Activated T-helper 1 cell treated with anti-CD3 and anti-CD28 coated beads, Interleukin-2, amount 50 U/mL, for 16 hours (primary cell): ENCODE measurements around the gene UBR2.
"Not testable (repeated sequence)": the region's sequence is repeated elsewhere in the genome, so short reads cannot be mapped to it uniquely, and the experiment has no call there.

ENCODE experiments used
- DNase-seq, 2 donors: peaks; one replicate each; pipeline ENCODE4 v3.0.0-alpha.2; 2020; ENCODE audit warnings: low read depth in 1 of 2, low spot score in 1 of 2

UBR2 gene

GRCh38 chr6:42692137-42692911 is 128.5 kb downstream of the UBR2 start:
- no peak for DNase-seq

GRCh38 chr6:42693725-42694323 is 130.0 kb downstream of the UBR2 start:
- no peak for DNase-seq

GRCh38 chr6:42694586-42694985 is 130.8 kb downstream of the UBR2 start:
- DNase-seq = no peak

- no peak for DNase-seq
These were observed 132.9 kb downstream of the UBR2 start for GRCh38 chr6:42696526-42697267.

GRCh38 chr6:42697268-42697655 is 133.4 kb downstream of the UBR2 start:
- DNase-seq = no peak

- DNase-seq = no peak
These were observed 134.4 kb downstream of the UBR2 start for GRCh38 chr6:42698217-42698616.

GRCh38 chr6:42702200-42702599 is 138.4 kb downstream of the UBR2 start:
- no peak for DNase-seq

GRCh38 chr6:42702786-42703185 is 139.0 kb downstream of the UBR2 start:
- DNase-seq = not testable (repeated sequence)

- DNase-seq = no peak
These were observed 140.6 kb downstream of the UBR2 start for GRCh38 chr6:42704251-42704936.

- DNase-seq = no peak
These were observed 141.1 kb downstream of the UBR2 start for GRCh38 chr6:42704937-42705374.

- DNase-seq = no peak
These were observed 143.8 kb downstream of the UBR2 start for GRCh38 chr6:42707595-42707994.

- no peak for DNase-seq
These were observed 144.3 kb downstream of the UBR2 start for GRCh38 chr6:42708096-42708495.

GRCh38 chr6:42709871-42710270 is 146.0 kb downstream of the UBR2 start:
- DNase-seq = no peak

- DNase-seq = no peak
These were observed 146.5 kb downstream of the UBR2 start for GRCh38 chr6:42710316-42710715.

- no peak for DNase-seq
These were observed 148.1 kb downstream of the UBR2 start for GRCh38 chr6:42711930-42712329.

- no peak for DNase-seq
These were observed 150.4 kb downstream of the UBR2 start for GRCh38 chr6:42714098-42714761.

- no peak for DNase-seq
These were observed 152.0 kb downstream of the UBR2 start for GRCh38 chr6:42715871-42716270.

GRCh38 chr6:42720739-42721138 is 156.9 kb downstream of the UBR2 start:
- no peak for DNase-seq

GRCh38 chr6:42722497-42722896 is 158.7 kb downstream of the UBR2 start, which contains the start of gene PRPH2:
PRPH2 (minus strand) TSS chr6:42722597; CDS start chr6:42722334, 263 bp downstream.
- DNase-seq = no peak

GRCh38 chr6:42724825-42725224 is 161.0 kb downstream of the UBR2 start:
- no peak for DNase-seq

- DNase-seq = no peak
These were observed 162.2 kb downstream of the UBR2 start for GRCh38 chr6:42726026-42726425.
